Stimulated activated CD4-positive, alpha-beta T cell treated with anti-CD3 and anti-CD28 coated beads, Interleukin-1b, Interleukin-23, amount 100 ng/mL, for 48 hours (primary cell): ENCODE measurements around the gene POM121L12.

Experiments used
- DNase-seq: peaks from one replicate; pipeline ENCODE4 v3.0.0-alpha.2; 2020

POM121L12 gene

GRCh38 chr7:53035499-53036412 lies at the start of gene POM121L12:
POM121L12 (plus strand) TSS chr7:53035633; CDS start chr7:53035672, 39 bp downstream.
- DNase-seq = no peak

DNA sequence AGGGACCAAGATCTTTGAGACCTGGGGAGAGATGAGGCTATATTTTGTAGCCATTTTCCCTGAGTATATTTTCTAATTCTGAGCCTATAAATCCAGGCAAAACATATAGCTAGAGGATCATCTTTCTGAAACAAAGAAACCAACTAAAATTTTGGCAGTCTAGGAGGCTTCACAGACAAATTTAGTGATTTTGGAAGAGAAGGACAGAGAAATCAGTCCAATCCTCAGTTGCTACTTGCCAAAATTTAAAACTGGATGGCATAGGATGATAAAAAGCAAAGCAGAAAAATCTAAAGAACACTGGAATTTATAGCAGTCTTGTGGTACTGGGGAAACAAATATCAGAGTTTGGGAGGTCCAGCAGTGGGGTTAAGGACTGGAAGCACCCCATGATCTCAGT lies 43.4 kb upstream of the POM121L12 start:
- DNase-seq = no peak

DNA sequence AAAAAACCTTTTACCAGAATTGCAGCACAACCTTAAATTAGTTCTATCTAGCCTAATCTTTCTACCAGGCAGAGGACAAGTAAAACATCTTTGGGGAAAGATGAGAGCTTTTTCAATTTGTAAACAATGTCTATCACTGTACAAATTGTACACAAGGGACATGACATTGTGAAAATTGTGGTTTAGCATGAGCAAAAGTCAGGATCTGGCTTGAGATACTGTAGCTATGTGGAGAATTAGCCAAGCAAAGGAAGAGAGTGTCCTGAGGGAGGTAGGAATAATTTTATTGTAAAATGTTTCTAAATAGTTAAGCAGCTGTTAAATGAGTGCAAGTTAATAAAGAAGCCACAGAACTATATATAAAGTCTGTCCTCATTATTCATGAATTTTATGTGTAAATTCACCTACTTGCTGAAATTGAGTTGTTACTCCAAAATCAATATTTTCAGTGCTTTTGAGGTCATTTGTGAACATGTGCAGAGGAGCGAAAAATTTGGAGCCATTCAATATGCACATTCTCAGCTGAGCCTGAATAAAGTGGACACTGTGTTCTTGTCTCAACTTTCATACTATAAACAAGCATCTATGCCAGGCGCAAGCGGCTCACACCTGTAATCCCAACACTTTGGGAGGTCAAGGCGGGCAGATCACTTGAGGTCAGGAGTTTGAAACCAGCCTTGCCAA lies 42.8 kb upstream of the POM121L12 start:
- no peak for DNase-seq

- no peak for DNase-seq
Observed at GRCh38 chr7:52995676-52996075, 39.8 kb upstream of the POM121L12 start.

- DNase-seq = no peak
Observed at GRCh38 chr7:53001221-53001620, 34.2 kb upstream of the POM121L12 start.

GRCh38 chr7:53002389-53002788 lies 33.0 kb upstream of the POM121L12 start:
- no peak for DNase-seq

GRCh38 chr7:53003653-53004445 lies 31.6 kb upstream of the POM121L12 start:
- DNase-seq = no peak

DNA sequence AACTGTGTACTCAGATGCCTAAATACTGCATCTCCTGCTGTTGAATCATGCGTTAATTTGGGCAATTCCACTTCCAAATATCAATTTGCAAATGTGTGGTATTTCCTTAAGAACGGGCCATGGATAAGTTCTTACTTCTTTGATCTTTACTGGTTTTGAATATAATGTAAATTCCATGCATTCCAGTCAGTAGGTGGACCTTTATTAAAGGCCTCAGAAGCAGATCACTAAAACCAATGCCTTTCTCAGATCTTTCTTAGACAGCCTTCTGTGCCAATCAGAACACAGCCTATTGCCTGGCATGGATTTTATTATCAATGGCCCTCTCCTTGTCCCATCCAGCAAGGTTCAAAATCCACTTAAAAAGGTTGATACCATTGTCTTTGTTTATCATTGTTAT lies 21.5 kb upstream of the POM121L12 start:
- no peak for DNase-seq

GRCh38 chr7:53015463-53015862 lies 20.0 kb upstream of the POM121L12 start:
- DNase-seq = no peak

GRCh38 chr7:53022893-53023292 lies 12.5 kb upstream of the POM121L12 start:
- no peak for DNase-seq

DNA sequence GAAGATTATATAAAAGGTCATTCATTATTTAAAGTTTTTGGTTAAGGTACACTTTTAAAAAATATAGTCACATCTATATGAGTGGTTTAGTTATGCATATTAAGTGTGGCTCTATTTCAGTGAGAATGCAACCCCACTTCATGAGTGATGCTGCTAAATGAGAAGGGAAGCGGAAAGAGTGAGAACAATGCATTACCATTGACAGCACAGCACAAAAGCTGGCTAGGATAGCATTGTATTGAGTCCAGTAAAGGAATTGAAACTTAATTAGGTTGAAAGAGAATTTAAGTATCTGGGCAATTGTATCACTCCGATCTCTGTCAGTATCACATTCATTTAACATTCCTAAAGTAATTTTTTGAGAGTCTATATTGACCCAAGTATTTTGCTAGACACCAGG lies 13.2 kb downstream of the POM121L12 start:
- no peak for DNase-seq

DNA sequence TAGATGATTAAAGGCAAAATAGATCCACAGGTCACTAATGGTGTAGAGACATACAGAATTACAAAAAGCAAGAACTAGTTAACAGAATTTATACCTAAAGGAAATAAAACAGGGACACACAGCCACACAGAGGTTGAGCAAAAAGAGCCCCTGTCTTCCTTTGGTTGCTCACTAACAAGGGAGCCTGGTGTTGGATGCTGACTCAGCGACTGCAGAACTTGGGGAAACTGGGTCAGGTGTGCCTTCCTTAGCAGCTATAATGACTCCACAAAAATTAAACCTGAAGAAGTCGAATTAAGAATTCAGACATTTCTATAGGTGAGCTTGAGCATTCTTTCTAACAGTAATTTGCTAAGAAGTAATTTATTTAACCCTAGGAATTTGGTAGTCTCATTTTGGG lies 15.0 kb downstream of the POM121L12 start:
- DNase-seq = no peak

DNA sequence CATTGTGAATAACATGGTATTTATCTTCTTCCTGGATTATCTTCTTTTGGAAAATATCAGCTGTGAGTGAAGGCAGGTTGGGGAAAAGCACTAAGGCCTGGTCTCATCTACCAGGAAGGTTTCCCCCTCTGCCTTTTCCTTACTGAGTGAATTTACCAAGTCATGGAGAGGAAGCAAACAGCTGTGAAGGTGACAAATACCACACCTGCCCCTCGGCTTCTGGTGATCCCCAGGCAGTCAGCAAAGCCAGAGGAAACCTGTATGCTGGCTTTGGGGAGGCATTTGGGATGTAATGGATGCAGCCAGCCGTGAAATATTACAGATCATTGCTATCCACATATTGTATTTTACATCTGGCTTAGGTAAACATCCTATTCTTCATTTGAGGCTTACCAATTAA lies 24.2 kb downstream of the POM121L12 start:
- no peak for DNase-seq

- DNase-seq = no peak
Observed at GRCh38 chr7:53060066-53060465, 24.6 kb downstream of the POM121L12 start.

DNA sequence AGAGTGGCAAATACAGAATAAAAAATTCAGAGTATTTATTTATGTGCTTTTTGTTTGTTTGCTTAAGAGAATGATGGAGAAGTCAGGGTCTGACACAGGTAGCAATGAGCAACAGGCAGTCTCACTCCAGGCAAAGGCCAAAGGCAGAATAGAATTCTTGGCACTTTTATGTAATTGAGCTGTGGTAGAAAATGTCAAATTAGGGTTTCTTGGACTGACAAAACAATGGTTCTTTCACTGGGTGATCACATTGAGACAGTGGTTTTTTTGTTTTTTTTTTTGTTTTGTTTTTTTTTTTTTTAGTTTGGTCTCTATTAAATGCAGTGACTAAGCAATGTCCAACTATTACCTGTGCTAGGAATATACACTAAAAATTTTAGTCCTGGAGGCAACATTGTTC lies 27.4 kb downstream of the POM121L12 start:
- DNase-seq = no peak

DNA sequence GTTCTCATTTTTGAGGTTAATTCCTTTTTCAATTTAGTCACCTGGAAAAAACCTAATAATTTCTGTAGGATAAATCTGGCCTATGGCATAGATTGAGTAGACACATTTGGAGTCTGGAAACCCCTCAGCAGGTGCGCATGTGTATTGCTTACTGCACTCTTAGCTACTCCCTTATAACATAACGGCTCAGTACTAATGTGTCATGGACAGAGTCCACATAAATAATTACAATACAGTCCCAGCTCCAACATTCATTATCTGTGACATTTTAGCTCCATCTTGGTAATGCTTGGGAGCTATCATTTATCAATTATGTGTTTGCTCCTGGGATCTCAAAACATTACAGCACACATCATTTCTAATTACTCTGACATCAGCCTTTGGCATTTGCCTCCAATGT lies 33.2 kb downstream of the POM121L12 start:
- DNase-seq = no peak

- DNase-seq = no peak
Observed at GRCh38 chr7:53070883-53071282, 35.5 kb downstream of the POM121L12 start.
